Measurements from ENCODE around the gene LRRTM4. TPM values are rescaled to one million over a fixed set of nuclear protein-coding genes. Genes with fewer than 3 reads are reported as not detected.

The LRRTM4 gene
- total RNA-seq, 1 experiment from 2014 or later, result 12.0 TPM

DNA sequence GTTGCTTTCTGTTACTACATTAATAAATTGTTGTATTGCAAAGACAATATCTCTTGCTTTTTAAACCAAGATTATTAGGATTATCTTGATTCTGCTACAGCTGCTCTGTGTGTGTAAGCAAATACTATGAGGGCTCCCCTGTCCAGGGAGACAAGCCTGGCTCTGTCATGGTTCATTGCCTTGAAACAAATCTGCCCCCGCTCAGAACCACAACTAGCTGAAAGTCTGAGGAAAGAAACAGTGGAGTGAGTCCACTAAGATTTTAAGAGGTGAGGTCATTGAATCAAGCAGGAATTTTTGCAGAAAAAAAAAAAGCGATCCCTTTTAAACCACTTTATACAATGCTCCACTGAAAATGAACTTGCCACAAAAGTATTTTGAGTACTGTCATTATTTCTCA lies 30.8 kb upstream of the LRRTM4 start:
- Histone ChIP-seq H3K4me1 (ENCODE audit: insufficient read depth, low read length) (no peaks in the 10 kb centered on the region; the same call in 1 of the 2 replicates), H3T11ph (ENCODE audit: low read length) (no peak overlapping the region), H3K4ac (ENCODE audit: low read depth, low read length) (no peak overlapping the region), H3K4me2 (ENCODE audit: insufficient read depth, insufficient read length, low read length) (no peak overlapping the region), H2AK5ac (ENCODE audit: insufficient read length, low read length) (no peak overlapping the region), H3K18ac (ENCODE audit: insufficient read length, low read depth, low read length) (no peak overlapping the region), H3K9me3 (ENCODE audit: control insufficient read depth, low read depth, low read length) (no peaks in the 10 kb centered on the region), H3K27me3 (ENCODE audit: insufficient read depth, low read length) (no peaks in the 10 kb centered on the region), H2BK12ac (ENCODE audit: insufficient read length, low read depth, low read length) (no peak overlapping the region), H2AFZ (ENCODE audit: low read length) (no peak overlapping the region), H3K27ac (ENCODE audit: insufficient read length, low read depth, low read length) (no peak overlapping the region), H4K20me1 (ENCODE audit: control insufficient read depth, insufficient read depth, insufficient read length) (no peaks in the 10 kb centered on the region), H3K79me2 (ENCODE audit: insufficient read depth, low read length) (no peaks in the 10 kb centered on the region), H4K8ac (replicated peaks; ENCODE audit: insufficient read length, low read depth, low read length) (no peak overlapping the region), H4K91ac (ENCODE audit: insufficient read length, low read depth, low read length) (no peak overlapping the region), H3K9ac (ENCODE audit: extremely low read depth, insufficient read length, low read length) (no peak overlapping the region), H2BK5ac (ENCODE audit: insufficient read length, low read length) (no peak overlapping the region), H3K23me2 (ENCODE audit: insufficient read length, low read depth, low read length, poor library complexity, severe bottlenecking) (no peaks in the 10 kb centered on the region), H3K23ac (ENCODE audit: insufficient read length, low read depth, low read length) (no peak overlapping the region), H2BK15ac (ENCODE audit: low read depth, low read length) (no peak overlapping the region), H3K79me1 (ENCODE audit: insufficient read depth, low read depth, low read length, poor library complexity, severe bottlenecking) (no peaks in the 10 kb centered on the region), H3K14ac (ENCODE audit: insufficient read depth, low read length) (no peak overlapping the region), H4K5ac (ENCODE audit: insufficient read length, low read depth, low read length) (no peak overlapping the region), H2BK120ac (ENCODE audit: low read depth, low read length, poor library complexity, severe bottlenecking) (no peak overlapping the region), H3K56ac (ENCODE audit: insufficient read length, low read depth, low read length) (no peak overlapping the region), H2BK20ac (ENCODE audit: low read depth, low read length, poor library complexity, severe bottlenecking) (no peak overlapping the region)
- WGBS (ENCODE audit: extremely low coverage, insufficient read length, low lambda C conversion rate), result no CpG with 5 or more reads among the region's 2 CpGs
- Mint-ChIP-seq H3K4me3 (no peak overlapping the region), H3K9me3 (peaks cover 7 to 12% of the 10 kb centered on the region in 2 experiments), H3K27me3 (ENCODE audit: low read depth) (no peaks in the 10 kb centered on the region), H3K27ac (peak overlapping the region in 1 of 3 experiments; percentile 90; a peak in 2 of 7 replicates), H3K4me1 (peaks cover 5 to 11% of the 10 kb centered on the region in 2 experiments), H3K36me3 (ENCODE audit: insufficient read depth in 1 of 3, low read depth in 3 of 3) (peaks cover 9 to 10% (median 10%) of the 10 kb centered on the region in 3 experiments)
- no peak for DNase-seq
- TF ChIP-seq, protein P1, sequence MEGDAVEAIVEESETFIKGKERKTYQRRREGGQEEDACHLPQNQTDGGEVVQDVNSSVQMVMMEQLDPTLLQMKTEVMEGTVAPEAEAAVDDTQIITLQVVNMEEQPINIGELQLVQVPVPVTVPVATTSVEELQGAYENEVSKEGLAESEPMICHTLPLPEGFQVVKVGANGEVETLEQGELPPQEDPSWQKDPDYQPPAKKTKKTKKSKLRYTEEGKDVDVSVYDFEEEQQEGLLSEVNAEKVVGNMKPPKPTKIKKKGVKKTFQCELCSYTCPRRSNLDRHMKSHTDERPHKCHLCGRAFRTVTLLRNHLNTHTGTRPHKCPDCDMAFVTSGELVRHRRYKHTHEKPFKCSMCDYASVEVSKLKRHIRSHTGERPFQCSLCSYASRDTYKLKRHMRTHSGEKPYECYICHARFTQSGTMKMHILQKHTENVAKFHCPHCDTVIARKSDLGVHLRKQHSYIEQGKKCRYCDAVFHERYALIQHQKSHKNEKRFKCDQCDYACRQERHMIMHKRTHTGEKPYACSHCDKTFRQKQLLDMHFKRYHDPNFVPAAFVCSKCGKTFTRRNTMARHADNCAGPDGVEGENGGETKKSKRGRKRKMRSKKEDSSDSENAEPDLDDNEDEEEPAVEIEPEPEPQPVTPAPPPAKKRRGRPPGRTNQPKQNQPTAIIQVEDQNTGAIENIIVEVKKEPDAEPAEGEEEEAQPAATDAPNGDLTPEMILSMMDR (conservative IDR thresholded peaks at IDR 0.05), result no peak
